Right lung (tissue), 5 donors: Measurements from ENCODE around the gene KCNV2. TPM values are rescaled to one million over a fixed set of nuclear protein-coding genes. Genes with fewer than 3 reads are reported as not detected.

Source experiments
- DNase-seq, 2 donors: peaks; one replicate each; pipeline ENCODE4 v3.0.0-alpha.2; 2013
- polyA plus RNA-seq, 5 donors: library from polyadenylated mRNA; unstranded; fragments of 120-200 nt; gene quantifications; one replicate each; pipeline versions ENCODE4 v1.2.1 to v1.2.3, GENCODE V29; 2013; ENCODE audit warnings: inconsistent platforms in 1 of 5, low replicate concordance in 1 of 5; ENCODE audit not compliant: insufficient read length in 5 of 5, insufficient read depth in 1 of 5

Gene KCNV2
- polyA plus RNA-seq, 5 donors, result 0.10 to 0.19 (median 0.15) TPM

DNA sequence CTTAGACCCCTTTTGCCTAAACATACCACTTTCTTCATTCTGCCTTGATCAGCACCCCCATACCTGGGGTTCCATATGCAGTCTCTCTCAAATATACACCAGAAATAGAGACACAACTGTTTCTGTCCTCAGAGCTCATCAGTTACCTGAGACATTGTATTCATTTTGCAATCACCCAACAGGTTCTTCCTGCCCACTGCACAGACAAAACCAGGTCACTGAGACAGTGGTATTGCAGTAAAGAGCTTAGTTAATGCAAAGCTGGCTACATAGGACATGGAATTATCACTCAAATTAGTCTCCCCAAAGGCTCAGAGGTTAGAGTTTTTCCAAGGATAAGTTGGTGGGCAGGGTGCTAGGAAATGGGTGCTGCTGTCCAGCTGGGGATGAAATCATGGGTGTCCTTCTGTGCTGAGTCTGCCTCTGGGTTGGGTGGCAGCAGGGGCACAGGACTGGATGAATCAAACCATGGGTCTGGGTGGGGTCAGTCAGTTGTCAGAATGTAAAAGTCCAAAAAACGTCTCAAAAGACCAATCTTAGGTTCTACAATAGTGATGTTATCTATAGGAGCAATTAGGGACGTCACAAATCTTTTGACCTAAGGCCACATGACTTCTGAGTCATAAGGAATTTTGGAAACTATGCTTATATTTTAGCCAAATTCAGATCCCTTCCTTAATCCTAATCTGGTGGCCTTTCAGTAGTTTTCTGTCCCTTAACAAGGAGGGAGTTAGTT is 41.0 kb downstream of the KCNV2 start:
- DNase-seq, result no peak

DNA sequence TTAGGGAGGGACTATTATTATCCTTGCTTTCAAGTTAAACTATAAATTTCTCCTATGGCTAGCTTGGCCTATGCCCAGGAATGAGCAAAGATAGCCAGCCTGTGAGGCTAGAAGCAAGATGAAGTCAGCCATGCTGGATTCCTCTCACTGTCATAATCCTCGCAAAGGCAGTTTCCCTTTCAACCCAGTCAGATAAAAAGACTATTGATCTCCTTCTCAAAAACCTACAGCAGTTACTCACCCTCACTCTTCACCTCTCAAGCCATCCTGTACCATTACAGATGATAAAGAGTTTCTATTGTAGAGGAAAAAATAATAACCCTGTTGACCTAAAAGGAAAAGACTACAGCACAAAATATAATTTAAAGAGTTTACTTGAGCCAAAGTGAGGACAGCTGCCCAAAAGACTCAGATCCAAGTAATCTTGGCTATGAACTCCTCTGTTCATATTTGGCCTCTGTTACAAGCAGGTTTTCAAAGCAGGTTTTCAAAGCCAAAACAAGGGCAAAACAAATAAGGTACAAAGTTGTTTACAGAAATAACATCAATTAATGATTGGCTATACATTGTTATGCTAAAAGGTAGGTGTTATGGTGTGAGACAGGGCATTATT is 41.7 kb downstream of the KCNV2 start:
- DNase-seq, result peak; percentile 13 to 33

DNA sequence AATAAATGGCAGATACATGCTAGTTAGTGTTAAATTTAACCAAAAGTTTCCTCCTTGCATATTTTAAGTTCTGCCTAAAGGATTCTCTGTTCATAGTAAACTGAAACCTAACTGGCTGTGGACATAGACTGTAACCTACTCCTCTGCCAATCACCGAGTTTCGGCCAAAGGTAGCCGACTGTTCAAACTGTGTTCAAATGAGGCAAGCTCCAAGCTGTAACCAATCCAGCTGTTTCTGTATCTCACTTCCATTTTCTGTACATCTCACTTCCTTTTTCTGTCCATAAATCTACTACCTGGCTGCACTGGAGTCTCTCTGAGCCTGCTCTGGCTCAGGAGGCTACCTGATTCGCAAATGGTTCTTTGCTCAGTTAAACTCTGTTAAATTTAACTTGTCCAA is 44.1 kb downstream of the KCNV2 start:
- DNase-seq, result no peak

DNA sequence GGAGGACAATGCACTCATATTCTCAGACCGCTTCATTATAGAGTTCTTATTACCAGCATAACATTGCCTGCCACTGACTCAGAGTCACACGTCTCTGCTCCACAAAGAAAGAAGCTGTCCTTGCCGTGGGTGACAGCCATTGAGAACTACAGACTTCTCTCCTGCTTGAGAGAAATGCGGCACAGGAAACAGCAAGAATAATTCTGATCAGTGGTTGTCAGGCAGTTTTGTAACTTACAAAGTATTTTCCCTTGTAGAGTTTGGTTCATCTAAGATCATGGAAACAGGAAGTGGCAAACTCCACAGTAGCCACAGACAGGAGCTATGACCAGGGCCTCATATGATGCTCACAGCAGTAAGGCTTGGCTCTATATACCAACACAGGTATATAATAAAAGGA is 47.0 kb downstream of the KCNV2 start:
- no peak for DNase-seq

DNA sequence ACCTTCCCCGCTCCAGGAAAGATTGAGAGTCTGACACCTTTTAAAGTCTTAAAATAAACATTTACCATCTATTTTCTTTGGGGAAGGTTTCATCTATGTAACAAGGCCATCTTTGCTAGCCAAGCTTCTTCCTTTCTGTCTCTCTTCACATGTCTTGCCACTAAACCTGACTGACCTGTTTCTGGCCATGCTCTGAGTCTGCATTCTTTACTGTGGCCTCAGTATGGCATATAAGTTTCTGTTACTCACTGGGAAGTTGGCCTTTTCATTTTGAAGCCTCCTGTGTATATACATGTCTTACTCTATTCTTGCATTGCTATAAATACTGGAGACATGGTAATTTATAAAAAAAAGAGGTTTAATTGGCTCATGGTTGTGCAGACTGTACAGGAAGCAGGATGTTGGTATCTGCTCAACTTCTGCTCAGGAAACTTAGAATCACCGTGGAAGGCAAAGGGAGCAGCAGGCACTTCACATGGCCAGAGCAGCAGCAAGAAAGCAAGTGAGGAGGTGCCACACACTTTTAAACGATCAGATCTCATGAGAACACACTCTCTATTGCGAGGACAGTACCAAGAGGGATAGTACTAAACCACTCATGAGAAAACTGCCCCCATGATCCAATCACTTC is 48.1 kb downstream of the KCNV2 start:
- DNase-seq, result no peak

DNA sequence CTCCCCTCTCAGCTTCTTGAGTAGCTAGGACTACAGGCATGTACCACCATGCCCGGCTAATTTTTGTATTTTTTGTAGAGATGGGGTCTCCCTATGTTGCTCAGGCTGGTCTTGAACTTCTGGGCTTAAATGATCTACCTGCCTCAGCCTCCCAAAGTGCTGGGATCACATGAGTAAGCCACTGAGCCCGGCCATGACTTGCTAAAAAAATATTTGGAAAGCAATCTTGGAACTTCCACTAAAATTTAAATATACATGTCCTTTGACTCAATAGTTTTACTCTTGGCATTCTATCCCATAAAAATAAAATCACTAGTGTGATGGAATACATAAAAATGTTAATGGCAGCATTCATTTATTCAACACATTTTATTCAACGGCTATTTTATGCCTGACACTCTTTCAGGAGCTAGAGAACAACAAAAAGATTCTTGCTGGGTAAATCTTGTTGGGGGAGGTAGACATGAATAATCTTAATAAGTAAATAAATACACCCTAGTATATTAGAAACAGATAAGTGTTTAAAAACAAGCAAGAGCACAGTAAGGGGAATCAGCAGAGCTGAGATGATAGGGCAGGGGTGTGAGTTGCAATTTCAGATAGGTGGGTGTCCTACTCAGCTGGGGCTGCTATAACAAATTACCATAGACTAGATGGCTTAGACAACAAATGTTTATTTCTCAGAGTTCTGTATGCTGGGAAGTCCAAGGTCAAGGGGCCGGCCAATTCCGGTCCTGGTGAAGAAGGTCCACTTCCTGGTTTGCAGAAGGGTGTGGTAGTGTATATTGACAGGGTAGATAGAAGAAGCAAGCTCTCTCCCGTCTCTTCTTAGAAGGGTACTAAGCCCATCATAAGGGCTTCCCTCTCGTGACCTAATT is 50.7 kb downstream of the KCNV2 start:
- no peak for DNase-seq

DNA sequence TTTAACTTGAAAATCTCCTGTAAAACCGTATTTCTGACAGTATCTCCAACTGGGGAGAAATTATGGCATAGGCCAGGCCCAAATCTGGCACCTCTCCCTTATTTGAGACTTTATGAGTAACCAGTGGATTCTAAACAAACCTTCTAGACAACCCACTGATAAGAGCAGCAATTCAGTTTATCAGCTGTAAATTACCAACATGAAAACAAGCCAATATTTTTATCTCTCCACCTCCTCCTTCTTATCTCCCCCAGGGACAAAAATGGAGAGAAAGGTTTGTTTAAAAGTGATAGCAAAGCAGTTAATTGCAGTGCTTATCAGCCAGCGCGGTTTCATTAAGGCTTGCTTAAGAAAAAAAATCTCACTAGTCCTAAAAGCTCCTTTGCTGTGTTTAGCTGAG is 53.8 kb downstream of the KCNV2 start:
- DNase-seq, result no peak

DNA sequence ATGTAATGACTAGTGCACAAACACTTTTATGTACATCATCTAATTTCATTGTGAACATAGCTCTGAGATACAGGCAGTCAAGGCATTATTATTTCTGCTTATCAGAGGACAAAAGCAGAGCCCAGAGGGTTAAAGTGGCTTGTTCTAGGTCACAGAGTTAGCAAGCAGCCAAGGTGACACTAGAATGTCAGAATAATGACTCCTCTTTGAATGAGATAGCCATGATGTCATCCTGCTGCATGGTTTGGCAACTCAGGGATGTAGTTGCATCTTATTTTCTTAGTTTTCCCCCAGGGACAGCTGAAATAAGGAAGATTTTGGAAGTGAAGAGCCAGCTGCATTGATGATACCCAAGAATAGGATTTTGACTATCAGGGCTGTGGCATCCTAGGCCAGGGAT is 54.4 kb downstream of the KCNV2 start:
- no peak for DNase-seq

DNA sequence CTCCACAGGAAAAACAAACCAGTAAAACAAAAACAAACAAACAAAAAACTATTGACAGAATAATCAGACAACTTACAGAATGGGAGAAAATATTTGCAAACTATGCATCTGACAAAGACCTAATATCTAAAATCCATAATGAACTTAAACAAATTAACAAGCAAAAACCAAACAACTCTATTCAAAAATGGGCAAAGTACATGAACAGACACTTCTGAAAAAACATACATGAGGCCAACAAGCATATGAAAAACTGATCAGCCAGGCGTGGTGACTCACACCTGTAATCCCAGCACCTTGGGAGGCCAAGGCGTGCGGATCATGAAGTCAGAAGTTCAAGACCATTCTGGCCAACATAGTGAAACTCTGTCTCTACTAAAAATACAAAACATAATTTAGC is 60.1 kb downstream of the KCNV2 start:
- DNase-seq, result no peak

DNA sequence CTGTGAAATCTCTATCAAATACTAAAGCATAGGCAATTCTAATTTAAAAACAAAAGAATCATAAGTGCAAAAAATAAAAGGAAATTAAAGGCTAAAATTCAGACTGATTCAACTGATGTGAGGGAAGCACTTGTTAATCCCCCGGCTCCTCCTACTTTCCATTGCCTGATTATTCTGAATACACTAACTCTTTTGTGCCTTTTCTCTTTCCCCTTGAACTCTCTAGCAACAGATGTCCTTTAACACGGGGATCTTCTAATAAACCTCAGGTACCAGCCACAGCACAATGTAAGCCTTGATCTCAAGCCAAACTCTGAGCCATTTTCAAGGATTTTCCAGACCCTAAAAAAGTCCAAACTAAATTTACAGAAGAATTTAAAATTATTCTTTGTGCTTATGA is 61.5 kb downstream of the KCNV2 start:
- DNase-seq, result no peak

Other genes starting within 250 kb of the KCNV2 start
- 10 to 100 TPM; 19.8 to 33.3 (median 29.3) TPM for gene VLDLR, start 95.7 kb upstream of the KCNV2 start, polyA plus RNA-seq
- gene PUM3, start 126.6 kb downstream of the KCNV2 start, polyA plus RNA-seq, result 10 to 100 TPM; 38.7 to 49.2 (median 43.5) TPM